IMR-90 (cell line): Measurements from ENCODE around the gene SEL1L3. TPM values are rescaled to one million over a fixed set of nuclear protein-coding genes. Genes with fewer than 3 reads are reported as not detected.
A peak's percentile ranks its signal among the peaks of the same experiment; 100 is the strongest.

Experiments
- CHD1 ChIP-seq: IDR thresholded peaks from 2 replicates; pipeline ENCODE4 v1.6.1; 2012; ENCODE audit warnings: low read depth, low read length, improper control_type of control experiment
- FOS ChIP-seq: fragments of 150-350 bp; IDR thresholded peaks from 2 replicates; pipeline ENCODE4 v1.6.1; 2016; ENCODE audit warnings: low read depth, low read length
- MAFK ChIP-seq: IDR thresholded peaks from 2 replicates; pipeline ENCODE4 v1.6.1; 2012; ENCODE audit warnings: low read depth, low read length, improper control_type of control experiment
- RAD21 ChIP-seq: IDR thresholded peaks from 2 replicates; pipeline ENCODE4 v1.6.1; 2012; ENCODE audit warnings: low read length, improper control_type of control experiment
- RCOR1 ChIP-seq: IDR thresholded peaks from 2 replicates; pipeline ENCODE4 v1.6.1; 2012; ENCODE audit warnings: mild to moderate bottlenecking, low read length, improper control_type of control experiment; ENCODE audit not compliant: insufficient replicate concordance
- polyA plus RNA-seq, 3 experiments: library from polyadenylated mRNA; depleted of rRNA; stranded (reverse); fragments of >200 nt; gene quantifications; 2 replicates each; pipeline ENCODE4 v1.2.3, GENCODE V29; 2012; ENCODE audit warnings: low replicate concordance in 1 of 3
- total RNA-seq: library from RNA; depleted of rRNA; stranded (reverse); fragments of >200 nt; gene quantifications from 2 replicates; pipeline ENCODE4 v1.2.3, GENCODE V29; 2012
- TF ChIP-seq, protein P1 (sequence below): conservative IDR thresholded peaks from 2 replicates; pipeline ENCODE4 v1.5.1; 2012; ENCODE audit warnings: mild to moderate bottlenecking, low read depth, low read length, improper control_type of control experiment

Gene SEL1L3
- total and polyA plus RNA-seq, 2 of the 4 experiments (the other 2 are of a cell fraction), result 16.4 to 43.7 TPM

DNA sequence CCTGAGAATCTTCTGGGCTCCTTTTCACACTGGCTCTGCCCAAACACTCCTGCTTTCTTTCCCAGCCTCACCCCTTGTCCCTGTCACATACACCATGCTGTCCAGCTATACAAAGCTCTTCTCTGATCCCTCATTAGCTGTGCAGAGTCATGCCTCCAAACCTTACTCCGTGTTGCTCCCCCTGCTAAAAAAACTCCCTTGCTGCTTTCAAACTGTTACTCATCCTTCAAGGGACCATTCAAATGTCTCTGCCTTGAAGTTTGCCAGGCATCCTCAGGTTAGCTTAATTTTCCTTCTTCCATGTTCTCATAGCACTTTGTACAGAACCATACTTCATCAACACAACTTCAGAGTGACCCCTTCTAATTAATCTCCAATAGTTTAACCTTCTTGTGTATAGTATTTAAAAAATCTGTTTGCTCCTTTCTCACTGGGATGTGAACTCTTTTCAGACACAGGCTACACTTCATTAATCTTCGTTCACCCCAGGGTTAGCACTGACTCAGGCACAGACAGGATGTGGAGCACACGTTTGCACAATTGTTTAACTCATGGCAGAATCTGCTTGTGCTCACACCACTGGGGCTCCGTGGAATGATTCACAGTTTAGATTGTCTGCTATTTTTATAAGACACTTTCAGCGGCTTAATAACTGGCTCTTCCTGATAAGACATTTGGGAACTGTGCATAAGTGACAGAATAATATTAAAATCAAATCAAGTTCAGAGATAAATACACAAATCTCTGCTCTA lies 21.4 kb upstream of the SEL1L3 start (continued):
- TF ChIP-seq, protein P1, sequence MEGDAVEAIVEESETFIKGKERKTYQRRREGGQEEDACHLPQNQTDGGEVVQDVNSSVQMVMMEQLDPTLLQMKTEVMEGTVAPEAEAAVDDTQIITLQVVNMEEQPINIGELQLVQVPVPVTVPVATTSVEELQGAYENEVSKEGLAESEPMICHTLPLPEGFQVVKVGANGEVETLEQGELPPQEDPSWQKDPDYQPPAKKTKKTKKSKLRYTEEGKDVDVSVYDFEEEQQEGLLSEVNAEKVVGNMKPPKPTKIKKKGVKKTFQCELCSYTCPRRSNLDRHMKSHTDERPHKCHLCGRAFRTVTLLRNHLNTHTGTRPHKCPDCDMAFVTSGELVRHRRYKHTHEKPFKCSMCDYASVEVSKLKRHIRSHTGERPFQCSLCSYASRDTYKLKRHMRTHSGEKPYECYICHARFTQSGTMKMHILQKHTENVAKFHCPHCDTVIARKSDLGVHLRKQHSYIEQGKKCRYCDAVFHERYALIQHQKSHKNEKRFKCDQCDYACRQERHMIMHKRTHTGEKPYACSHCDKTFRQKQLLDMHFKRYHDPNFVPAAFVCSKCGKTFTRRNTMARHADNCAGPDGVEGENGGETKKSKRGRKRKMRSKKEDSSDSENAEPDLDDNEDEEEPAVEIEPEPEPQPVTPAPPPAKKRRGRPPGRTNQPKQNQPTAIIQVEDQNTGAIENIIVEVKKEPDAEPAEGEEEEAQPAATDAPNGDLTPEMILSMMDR, result no peak
- TF ChIP-seq RAD21 (no peak), CHD1 (no peak), MAFK (no peak; the same call in 1 of the 2 replicates), RCOR1 (no peak), FOS (peak; percentile 81)
